Neural crest cell (in vitro differentiated cells): ENCODE measurements around the gene PPP1R27. TPM values are rescaled to one million over a fixed set of nuclear protein-coding genes. Genes with fewer than 3 reads are reported as not detected.
"Not testable (repeated sequence)": the region's sequence is repeated elsewhere in the genome, so short reads cannot be mapped to it uniquely, and the experiment has no call there.

Source experiments
- DNase-seq: peaks from one replicate; pipeline ENCODE4 v3.0.0; 2021; ENCODE audit warnings: low read depth, mixed read lengths, low spot score
- H3K27ac Mint-ChIP-seq: one replicate; pipeline ENCODE4 v1.8.0; 2021; ENCODE audit warnings: mild to moderate bottlenecking, mixed read lengths; ENCODE audit not compliant: unreplicated experiment
- H3K27me3 Mint-ChIP-seq: 2 replicates; pipeline ENCODE4 v1.8.0; 2021; ENCODE audit warnings: low read depth, mild to moderate bottlenecking, mixed read lengths
- H3K36me3 Mint-ChIP-seq: 2 replicates; pipeline ENCODE4 v1.8.0; 2021; ENCODE audit warnings: low read depth, mild to moderate bottlenecking, mixed read lengths
- H3K4me1 Mint-ChIP-seq: 2 replicates; pipeline ENCODE4 v1.8.0; 2021; ENCODE audit warnings: mixed read lengths
- H3K4me3 Mint-ChIP-seq: one replicate; pipeline ENCODE4 v1.8.0; 2021; ENCODE audit warnings: mild to moderate bottlenecking, mixed read lengths
- H3K9me3 Mint-ChIP-seq: 2 replicates; pipeline ENCODE4 v1.8.0; 2021; ENCODE audit warnings: mixed read lengths
- CTCF ChIP-seq: fragments of 200-600 bp; sonication (generic); conservative IDR thresholded peaks from 2 replicates; pipeline ENCODE4 v1.5.0; 2021; ENCODE audit warnings: antibody characterized with exemption, mild to moderate bottlenecking
- total RNA-seq: library from RNA; stranded (reverse); gene quantifications from 2 replicates; pipeline ENCODE4 v1.2.1, GENCODE V29; 2021

PPP1R27 gene
- total RNA-seq, 1 donor from 2014 or later: not detected

GRCh38 chr17:81842378-81842724 lies 7.5 kb upstream of the PPP1R27 start:
- Mint-ChIP-seq H3K4me3 (no peak overlapping the region), H3K9me3 (no peaks in the 10 kb centered on the region), H3K27me3 (no peaks in the 10 kb centered on the region), H3K27ac (no peak overlapping the region), H3K36me3 (no peaks in the 10 kb centered on the region), H3K4me1 (no peaks in the 10 kb centered on the region)
- no peak for DNase-seq
- TF ChIP-seq CTCF: no peak

GRCh38 chr17:81841866-81842265 lies 7.0 kb upstream of the PPP1R27 start:
- TF ChIP-seq CTCF: no peak
- Mint-ChIP-seq H3K4me1 (no peaks in the 10 kb centered on the region), H3K27me3 (no peaks in the 10 kb centered on the region), H3K36me3 (no peaks in the 10 kb centered on the region), H3K4me3 (no peak overlapping the region), H3K27ac (no peak overlapping the region), H3K9me3 (no peaks in the 10 kb centered on the region)
- no peak for DNase-seq

- H3K27ac Mint-ChIP-seq: no peak overlapping the region
- no peaks in the 10 kb centered on the region for H3K27me3 Mint-ChIP-seq
These were observed 6.3 kb upstream of the PPP1R27 start for GRCh38 chr17:81840826-81841778.

GRCh38 chr17:81840059-81840458 lies 5.2 kb upstream of the PPP1R27 start:
- not testable (repeated sequence) for H3K27me3 Mint-ChIP-seq, H3K4me3 Mint-ChIP-seq, H3K9me3 Mint-ChIP-seq, DNase-seq, H3K36me3 Mint-ChIP-seq, H3K27ac Mint-ChIP-seq, H3K4me1 Mint-ChIP-seq

More at GRCh38 chr17:81840826-81841778, 6.3 kb upstream of the PPP1R27 start:
- Mint-ChIP-seq H3K4me3 (no peak overlapping the region), H3K36me3 (no peaks in the 10 kb centered on the region), H3K9me3 (no peaks in the 10 kb centered on the region), H3K4me1 (no peaks in the 10 kb centered on the region)
- TF ChIP-seq CTCF: no peak
- DNase-seq: no peak

- Mint-ChIP-seq H3K36me3 (no peaks in the 10 kb centered on the region), H3K27ac (no peak overlapping the region), H3K4me1 (no peaks in the 10 kb centered on the region), H3K27me3 (no peaks in the 10 kb centered on the region), H3K4me3 (no peak overlapping the region), H3K9me3 (no peaks in the 10 kb centered on the region)
- TF ChIP-seq CTCF: no peak
- no peak for DNase-seq
These were observed 4.5 kb upstream of the PPP1R27 start for GRCh38 chr17:81839301-81839700.

- Mint-ChIP-seq H3K4me3 (no peak overlapping the region), H3K9me3 (no peaks in the 10 kb centered on the region), H3K27ac (no peak overlapping the region), H3K27me3 (no peaks in the 10 kb centered on the region), H3K4me1 (peaks cover 1% of the 10 kb centered on the region), H3K36me3 (no peaks in the 10 kb centered on the region)
- TF ChIP-seq CTCF: no peak
- DNase-seq: no peak
These were observed 4.0 kb upstream of the PPP1R27 start for GRCh38 chr17:81838753-81839255.
